ENCODE results near the gene MPO. TPM values are rescaled to one million over a fixed set of nuclear protein-coding genes. Genes with fewer than 3 reads are reported as not detected.

MPO gene
- polyA plus RNA-seq, 1 donor from 2014 or later, result not detected

GRCh38 chr17:58304750-58305486, 24.2 kb upstream of the MPO start:
- H3K4me1 Mint-ChIP-seq, result peaks cover 0 to 9% (median 8%) of the 10 kb centered on the region in 3 donors
- no peak overlapping the region for H3K27ac Mint-ChIP-seq
- H3K9me3 Mint-ChIP-seq, result no peaks in the 10 kb centered on the region
- no peaks in the 10 kb centered on the region for H3K36me3 Mint-ChIP-seq
- H3K4me3 Mint-ChIP-seq, result no peak overlapping the region
- H3K27me3 Mint-ChIP-seq, result no peaks in the 10 kb centered on the region

- Mint-ChIP-seq H3K4me3 (no peak overlapping the region), H3K4me1 (peaks cover 0 to 9% (median 8%) of the 10 kb centered on the region in 3 donors), H3K9me3 (no peaks in the 10 kb centered on the region), H3K27ac (peak overlapping the region in 1 of 3 donors; percentile 52), H3K36me3 (no peaks in the 10 kb centered on the region), H3K27me3 (no peaks in the 10 kb centered on the region)
Measured at GRCh38 chr17:58303971-58304749, 23.4 kb upstream of the MPO start.

- peaks cover 0 to 9% (median 8%) of the 10 kb centered on the region in 3 donors for H3K4me1 Mint-ChIP-seq
- peak overlapping the region in 1 of 3 donors; percentile 46 for H3K27ac Mint-ChIP-seq
- H3K9me3 Mint-ChIP-seq, result no peaks in the 10 kb centered on the region
- H3K36me3 Mint-ChIP-seq, result no peaks in the 10 kb centered on the region
- peaks cover 1% of the 10 kb centered on the region for H3K27me3 Mint-ChIP-seq
- no peak overlapping the region for H3K4me3 Mint-ChIP-seq
Measured at GRCh38 chr17:58302919-58303585, 22.3 kb upstream of the MPO start.

- Mint-ChIP-seq H3K4me1 (peaks cover 0 to 9% (median 8%) of the 10 kb centered on the region in 3 donors), H3K9me3 (no peaks in the 10 kb centered on the region), H3K4me3 (no peak overlapping the region), H3K36me3 (no peaks in the 10 kb centered on the region), H3K27ac (no peak overlapping the region), H3K27me3 (peaks cover 3% of the 10 kb centered on the region)
Measured at GRCh38 chr17:58302171-58302918, 21.6 kb upstream of the MPO start.

GRCh38 chr17:58301504-58302150, 20.9 kb upstream of the MPO start:
- Mint-ChIP-seq H3K4me3 (no peak overlapping the region), H3K27me3 (peaks cover 3% of the 10 kb centered on the region), H3K4me1 (peaks cover 0 to 9% (median 8%) of the 10 kb centered on the region in 3 donors), H3K36me3 (no peaks in the 10 kb centered on the region), H3K27ac (no peak overlapping the region), H3K9me3 (no peaks in the 10 kb centered on the region)

- Mint-ChIP-seq H3K4me3 (no peak overlapping the region), H3K36me3 (no peaks in the 10 kb centered on the region), H3K27ac (no peak overlapping the region), H3K4me1 (peaks cover 0 to 9% (median 8%) of the 10 kb centered on the region in 3 donors), H3K27me3 (peaks cover 3% of the 10 kb centered on the region), H3K9me3 (no peaks in the 10 kb centered on the region)
Measured at GRCh38 chr17:58300336-58300735, 19.6 kb upstream of the MPO start.

GRCh38 chr17:58294034-58294433, 13.3 kb upstream of the MPO start:
- Mint-ChIP-seq H3K4me1 (peaks cover 0 to 1% (median 0%) of the 10 kb centered on the region in 3 donors), H3K4me3 (no peak overlapping the region), H3K9me3 (peaks cover 0 to 4% (median 0%) of the 10 kb centered on the region in 3 donors), H3K27ac (no peak overlapping the region), H3K27me3 (peaks cover 18% of the 10 kb centered on the region), H3K36me3 (peaks cover 4% of the 10 kb centered on the region)

GRCh38 chr17:58291246-58291645, 10.5 kb upstream of the MPO start:
- Mint-ChIP-seq H3K4me1 (peaks cover 0 to 3% (median 1%) of the 10 kb centered on the region in 3 donors), H3K9me3 (peaks cover 0 to 4% (median 0%) of the 10 kb centered on the region in 3 donors), H3K27me3 (peaks cover 18% of the 10 kb centered on the region), H3K4me3 (no peak overlapping the region), H3K36me3 (peaks cover 4% of the 10 kb centered on the region), H3K27ac (no peak overlapping the region)

GRCh38 chr17:58289869-58290268, 9.1 kb upstream of the MPO start:
- Mint-ChIP-seq H3K4me1 (peaks cover 0 to 3% (median 1%) of the 10 kb centered on the region in 3 donors), H3K27me3 (peaks cover 20% of the 10 kb centered on the region), H3K36me3 (peaks cover 4% of the 10 kb centered on the region), H3K4me3 (no peak overlapping the region), H3K9me3 (peaks cover 0 to 4% (median 0%) of the 10 kb centered on the region in 3 donors), H3K27ac (no peak overlapping the region)

GRCh38 chr17:58285422-58285810, 4.7 kb upstream of the MPO start:
- Mint-ChIP-seq H3K4me1 (peaks cover 0 to 3% (median 0%) of the 10 kb centered on the region in 3 donors), H3K27ac (no peak overlapping the region), H3K27me3 (peaks cover 20% of the 10 kb centered on the region), H3K4me3 (no peak overlapping the region), H3K36me3 (no peaks in the 10 kb centered on the region), H3K9me3 (no peaks in the 10 kb centered on the region)

GRCh38 chr17:58284613-58285421, 4.1 kb upstream of the MPO start:
- Mint-ChIP-seq H3K4me1 (peaks cover 0 to 3% (median 0%) of the 10 kb centered on the region in 3 donors), H3K27me3 (peaks cover 18% of the 10 kb centered on the region), H3K36me3 (no peaks in the 10 kb centered on the region), H3K4me3 (no peak overlapping the region), H3K9me3 (no peaks in the 10 kb centered on the region), H3K27ac (no peak overlapping the region)

GRCh38 chr17:58283674-58284612, 3.2 kb upstream of the MPO start:
- no peaks in the 10 kb centered on the region for H3K36me3 Mint-ChIP-seq
- H3K4me1 Mint-ChIP-seq, result peaks cover 0 to 3% (median 0%) of the 10 kb centered on the region in 3 donors
- no peak overlapping the region for H3K27ac Mint-ChIP-seq

GRCh38 chr17:58282442-58282841, 1.7 kb upstream of the MPO start:
- Mint-ChIP-seq H3K27ac (no peak overlapping the region), H3K27me3 (peaks cover 24% of the 10 kb centered on the region), H3K4me1 (no peaks in the 10 kb centered on the region), H3K36me3 (no peaks in the 10 kb centered on the region), H3K4me3 (no peak overlapping the region), H3K9me3 (no peaks in the 10 kb centered on the region)

More at GRCh38 chr17:58283674-58284612, 3.2 kb upstream of the MPO start:
- Mint-ChIP-seq H3K27me3 (peaks cover 22% of the 10 kb centered on the region), H3K9me3 (no peaks in the 10 kb centered on the region), H3K4me3 (no peak overlapping the region)

Measured in IgD-negative memory B cell (primary cell).